Endothelial cell of umbilical vein (primary cell): ENCODE measurements around the gene AFF1. TPM values are rescaled to one million over a fixed set of nuclear protein-coding genes. Genes with fewer than 3 reads are reported as not detected.

ENCODE experiments used
- BruUV-seq: library from RNA; stranded (reverse); fragments of 400-500 nt; replicated peaks from 2 replicates; lab custom pipeline; 2021; lab: Mats Ljungman, UMichigan
- CTCF ChIA-PET: fragments of 300-600, 350-600 bp; sonication (Branson Sonifier 250); formaldehyde crosslinking; loops from one replicate; lab custom pipeline; 2021; ENCODE audit warnings: antibody characterized with exemption, inconsistent platforms; lab: Charles Lee
- POLR2A ChIA-PET: fragments of 300-600, 350-600 bp; sonication (Branson Sonifier 250); formaldehyde crosslinking; loops from one replicate; lab custom pipeline; 2021; ENCODE audit warnings: antibody characterized with exemption, inconsistent platforms; lab: Charles Lee
- DNase-seq: peaks from one replicate; pipeline ENCODE4 v3.0.0-alpha.2; 2011; ENCODE audit warnings: low read depth, low spot score
- FAIRE-seq: peaks from 2 replicates; lab custom pipeline; 2011; peaks lifted over from hg19 to GRCh38; lab: Jason Lieb, UNC
- H2AFZ ChIP-seq: 2 replicates; pipeline ENCODE4 v1.6.0; 2012; ENCODE audit warnings: low read depth, low read length, control low read depth, inconsistent platforms
- H3K27ac ChIP-seq: 2 replicates; pipeline ENCODE4 v1.5.1; 2011; ENCODE audit warnings: low read depth, mild to moderate bottlenecking, control low read depth, low read length, moderate library complexity; ENCODE audit not compliant: insufficient read depth
- H3K27me3 ChIP-seq, 2 experiments: 2 replicates each; pipeline versions ENCODE4 v1.6.0 to v1.6.1; 2011; ENCODE audit warnings: low read length in 2 of 2, mixed read lengths in 1 of 2; ENCODE audit not compliant: control insufficient read depth in 2 of 2, insufficient read depth in 2 of 2
- H3K36me3 ChIP-seq, 2 experiments: 2 replicates in 1 of 2; 3 replicates in 1 of 2; pipeline ENCODE4 v1.5.1; 2011; ENCODE audit warnings: low read length in 2 of 2, mild to moderate bottlenecking in 1 of 2, moderate library complexity in 1 of 2; ENCODE audit not compliant: control insufficient read depth in 2 of 2, insufficient read depth in 2 of 2; ENCODE audit errors: extremely low read depth in 1 of 2
- H3K4me1 ChIP-seq: 3 replicates; pipeline ENCODE4 v1.5.1; 2011; ENCODE audit warnings: mild to moderate bottlenecking, low read length; ENCODE audit not compliant: control insufficient read depth, insufficient read depth; ENCODE audit errors: extremely low read depth
- H3K4me2 ChIP-seq: 2 replicates; pipeline ENCODE4 v1.6.1; 2011; ENCODE audit warnings: low read length, control low read depth, mixed read lengths; ENCODE audit not compliant: insufficient read depth
- H3K4me3 ChIP-seq, 3 experiments: fragments of 200-600 bp in 1 of 3; sonication (generic), shearing (Covaris generic) in 1 of 3; replicated peaks in 1 of 3; 2 replicates each; pipeline ENCODE4 v1.5.1; 2011 to 2016; ENCODE audit warnings: control low read depth in 3 of 3, low read length in 3 of 3, mild to moderate bottlenecking in 2 of 3, inconsistent platforms in 1 of 3, low read depth in 1 of 3, moderate library complexity in 1 of 3; ENCODE audit not compliant: insufficient read depth in 1 of 3
- H3K79me2 ChIP-seq: 2 replicates; pipeline ENCODE4 v1.6.0; 2012; ENCODE audit warnings: low read length, inconsistent platforms; ENCODE audit not compliant: control insufficient read depth, insufficient read depth
- H3K9ac ChIP-seq: replicated peaks from 2 replicates; pipeline ENCODE3; 2011; ENCODE audit warnings: low read length, control low read depth; ENCODE audit not compliant: insufficient read depth; ENCODE audit errors: extremely low read depth
- H3K9me1 ChIP-seq: replicated peaks from 3 replicates; pipeline ENCODE4 v1.6.0; 2011; ENCODE audit warnings: mild to moderate bottlenecking, low read length; ENCODE audit not compliant: control insufficient read depth, insufficient read depth; ENCODE audit errors: extremely low read depth
- H3K9me3 ChIP-seq: replicated peaks from 2 replicates; pipeline ENCODE4 v1.5.1; 2012; ENCODE audit warnings: low read length, inconsistent platforms; ENCODE audit not compliant: control insufficient read depth, insufficient read depth
- H4K20me1 ChIP-seq: replicated peaks from 2 replicates; pipeline ENCODE3; 2011; ENCODE audit warnings: mild to moderate bottlenecking, low read length; ENCODE audit not compliant: control insufficient read depth, insufficient read depth; ENCODE audit errors: extremely low read depth
- EZH2 ChIP-seq: IDR thresholded peaks from 2 replicates; pipeline ENCODE4 v1.6.1; 2012; ENCODE audit warnings: borderline replicate concordance, low read depth, mild to moderate bottlenecking, moderate library complexity, low read length, inconsistent platforms; ENCODE audit not compliant: severe bottlenecking
- FOS ChIP-seq: IDR thresholded peaks from 2 replicates; pipeline ENCODE4 v1.6.1; 2011; ENCODE audit warnings: mild to moderate bottlenecking, low read length, moderate library complexity, borderline replicate concordance; ENCODE audit not compliant: insufficient read depth
- GATA2 ChIP-seq: IDR thresholded peaks from 2 replicates; pipeline ENCODE4 v1.7.0; 2011; ENCODE audit warnings: low read depth, mild to moderate bottlenecking, moderate library complexity, mixed read lengths, low read length; ENCODE audit not compliant: insufficient read length, insufficient read depth
- JUN ChIP-seq: IDR thresholded peaks from 2 replicates; pipeline ENCODE4 v1.6.1; 2011; ENCODE audit warnings: borderline replicate concordance, low read depth; ENCODE audit not compliant: insufficient read length, insufficient read depth
- MAX ChIP-seq: IDR thresholded peaks from 2 replicates; pipeline ENCODE4 v1.6.1; 2011; ENCODE audit not compliant: insufficient read depth, insufficient read length
- MYC ChIP-seq: IDR thresholded peaks from one replicate; pipeline ENCODE4 v1.6.1; 2011; ENCODE audit warnings: mild to moderate bottlenecking, low read depth, low read length
- POLR2A ChIP-seq: IDR thresholded peaks from 2 replicates; pipeline ENCODE4 v1.6.1; 2012; ENCODE audit warnings: low read depth, mild to moderate bottlenecking, control low read depth, low read length
- POLR2AphosphoS5 ChIP-seq: IDR thresholded peaks from 2 replicates; pipeline ENCODE4 v1.6.1; 2012; ENCODE audit warnings: low read depth, mild to moderate bottlenecking, control low read depth, low read length, moderate library complexity; ENCODE audit not compliant: insufficient read depth
- dilution Hi-C: fragments of 300-500 bp; cut with MboI; formaldehyde crosslinking; loops from one replicate; pipeline ENCODE4 v1.15.0; 2019; ENCODE audit warnings: low sequenced_read_pairs; ENCODE audit not compliant: extremely low pct_ligation_motif_present
- intact Hi-C: fragments of 100-400 bp; cut with micrococcal nuclease; formaldehyde crosslinking; loops from one replicate; pipeline ENCODE4 v1.10.0; 2022
- polyA plus RNA-seq, 4 experiments: library from polyadenylated mRNA; depleted of rRNA in 3 of 4; stranded (reverse) in 3 of 4; unstranded in 1 of 4; fragments of >200 nt; gene quantifications; 2 replicates each; pipeline versions ENCODE4 v1.2.1 to v1.2.3, GENCODE V29; 2011 to 2012; ENCODE audit warnings: missing spikeins in 1 of 4
- total RNA-seq: library from RNA; stranded (reverse); gene quantifications from 2 replicates; pipeline ENCODE4 v1.2.3, GENCODE V29; 2021
- TF ChIP-seq, protein P1 (sequence below), 2 donors: IDR thresholded peaks; 1 replicate in 1 of 2; 2 replicates in 1 of 2; pipeline ENCODE4 v1.5.1; 2011; ENCODE audit warnings: low read length in 2 of 2, mild to moderate bottlenecking in 2 of 2, moderate library complexity in 2 of 2, control low read depth in 1 of 2, inconsistent platforms in 1 of 2, low read depth in 1 of 2; ENCODE audit not compliant: insufficient read depth in 1 of 2; ENCODE audit errors: extremely low read depth in 1 of 2

AFF1 gene
- total and polyA plus RNA-seq, 2 donors (not counting 3 experiments of a cell fraction or from before 2014, with no cell fraction given): 26.2 to 106 TPM

GRCh38 chr4:87019246-87019791, 84.5 kb downstream of the AFF1 start:
- no peak for TF ChIP-seq POLR2A
- H3K27me3 ChIP-seq: no peaks in the 10 kb centered on the region
- intact Hi-C loops (no loop called here), dilution Hi-C loops (no loop called here)
- no peak overlapping the region for H3K4me3 ChIP-seq
- no peak overlapping the region for H3K9ac ChIP-seq
- H3K36me3 ChIP-seq: no peaks in the 10 kb centered on the region
- H4K20me1 ChIP-seq: no peaks in the 10 kb centered on the region
- CTCF ChIA-PET: no interaction called here
- H3K9me1 ChIP-seq: peaks cover 3% of the 10 kb centered on the region
- H3K4me1 ChIP-seq: peaks cover 15% of the 10 kb centered on the region
- no peaks in the 10 kb centered on the region for H3K9me3 ChIP-seq
- H3K79me2 ChIP-seq: peaks cover 83% of the 10 kb centered on the region
- no peak overlapping the region for H3K27ac ChIP-seq
- no peak for FAIRE-seq
- POLR2A ChIA-PET: interaction anchor here (0.7 to 1.5 kb wide), 2 partner anchors 13 to 84 kb away, joined by 3 read pairs; no protein-coding TSS in a partner anchor
- DNase-seq: no peak
- no peak overlapping the region for H2AFZ ChIP-seq
- no peak overlapping the region for H3K4me2 ChIP-seq
- BruUV-seq: no TSS peak

- FAIRE-seq (no peak), DNase-seq (no peak)
- no TSS peak for BruUV-seq
- H3K9ac ChIP-seq: no peak overlapping the region
- no peaks in the 10 kb centered on the region for H3K9me3 ChIP-seq
- H2AFZ ChIP-seq: no peak overlapping the region
- no peaks in the 10 kb centered on the region for H3K27me3 ChIP-seq
- ChIA-PET CTCF (no interaction called here), POLR2A (interaction anchor here (0.7 kb wide), 1 partner anchor 84 kb away, joined by 3 read pairs; no protein-coding TSS in a partner anchor)
- H3K79me2 ChIP-seq: peaks cover 80% of the 10 kb centered on the region
- no peak overlapping the region for H3K4me3 ChIP-seq
- no peak for TF ChIP-seq MYC
- TF ChIP-seq MAX: no peak
- TF ChIP-seq JUN: no peak
- no peak for TF ChIP-seq POLR2AphosphoS5
- TF ChIP-seq, protein P1, sequence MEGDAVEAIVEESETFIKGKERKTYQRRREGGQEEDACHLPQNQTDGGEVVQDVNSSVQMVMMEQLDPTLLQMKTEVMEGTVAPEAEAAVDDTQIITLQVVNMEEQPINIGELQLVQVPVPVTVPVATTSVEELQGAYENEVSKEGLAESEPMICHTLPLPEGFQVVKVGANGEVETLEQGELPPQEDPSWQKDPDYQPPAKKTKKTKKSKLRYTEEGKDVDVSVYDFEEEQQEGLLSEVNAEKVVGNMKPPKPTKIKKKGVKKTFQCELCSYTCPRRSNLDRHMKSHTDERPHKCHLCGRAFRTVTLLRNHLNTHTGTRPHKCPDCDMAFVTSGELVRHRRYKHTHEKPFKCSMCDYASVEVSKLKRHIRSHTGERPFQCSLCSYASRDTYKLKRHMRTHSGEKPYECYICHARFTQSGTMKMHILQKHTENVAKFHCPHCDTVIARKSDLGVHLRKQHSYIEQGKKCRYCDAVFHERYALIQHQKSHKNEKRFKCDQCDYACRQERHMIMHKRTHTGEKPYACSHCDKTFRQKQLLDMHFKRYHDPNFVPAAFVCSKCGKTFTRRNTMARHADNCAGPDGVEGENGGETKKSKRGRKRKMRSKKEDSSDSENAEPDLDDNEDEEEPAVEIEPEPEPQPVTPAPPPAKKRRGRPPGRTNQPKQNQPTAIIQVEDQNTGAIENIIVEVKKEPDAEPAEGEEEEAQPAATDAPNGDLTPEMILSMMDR (IDR thresholded peaks at IDR 0.05; ENCODE audit: extremely low read depth in 1 of 2, insufficient read depth in 1 of 2, low read depth in 1 of 2, low read length in 2 of 2): no peak
- no peak for TF ChIP-seq GATA2
- no peak for TF ChIP-seq EZH2
- TF ChIP-seq FOS: no peak
- TF ChIP-seq POLR2A: no peak
- H3K4me2 ChIP-seq: no peak overlapping the region
- H3K4me1 ChIP-seq: peaks cover 11% of the 10 kb centered on the region
- H3K9me1 ChIP-seq: peaks cover 3% of the 10 kb centered on the region
- intact Hi-C loops: no loop called here
- dilution Hi-C loops: no loop called here
- H3K27ac ChIP-seq: no peak overlapping the region
- no peaks in the 10 kb centered on the region for H4K20me1 ChIP-seq
- no peaks in the 10 kb centered on the region for H3K36me3 ChIP-seq
Measured at GRCh38 chr4:87019898-87020297, 85.1 kb downstream of the AFF1 start.
